GM12865 (cell line): ENCODE results near the gene NDUFS3.

ENCODE experiments used
- DNase-seq: peaks from one replicate; pipeline ENCODE4 v3.0.0; 2010; ENCODE audit warnings: low read depth
- H3K4me3 ChIP-seq: 2 replicates; pipeline ENCODE4 v1.5.1; 2011; ENCODE audit warnings: mild to moderate bottlenecking, low read depth, low read length, control low read depth
- TF ChIP-seq, protein P1 (sequence below): IDR thresholded peaks from 2 replicates; pipeline ENCODE4 v1.5.1; 2011; ENCODE audit warnings: low read length, control low read depth, low read depth, inconsistent platforms; ENCODE audit not compliant: insufficient read depth; ENCODE audit errors: missing control alignments

The NDUFS3 gene

DNA sequence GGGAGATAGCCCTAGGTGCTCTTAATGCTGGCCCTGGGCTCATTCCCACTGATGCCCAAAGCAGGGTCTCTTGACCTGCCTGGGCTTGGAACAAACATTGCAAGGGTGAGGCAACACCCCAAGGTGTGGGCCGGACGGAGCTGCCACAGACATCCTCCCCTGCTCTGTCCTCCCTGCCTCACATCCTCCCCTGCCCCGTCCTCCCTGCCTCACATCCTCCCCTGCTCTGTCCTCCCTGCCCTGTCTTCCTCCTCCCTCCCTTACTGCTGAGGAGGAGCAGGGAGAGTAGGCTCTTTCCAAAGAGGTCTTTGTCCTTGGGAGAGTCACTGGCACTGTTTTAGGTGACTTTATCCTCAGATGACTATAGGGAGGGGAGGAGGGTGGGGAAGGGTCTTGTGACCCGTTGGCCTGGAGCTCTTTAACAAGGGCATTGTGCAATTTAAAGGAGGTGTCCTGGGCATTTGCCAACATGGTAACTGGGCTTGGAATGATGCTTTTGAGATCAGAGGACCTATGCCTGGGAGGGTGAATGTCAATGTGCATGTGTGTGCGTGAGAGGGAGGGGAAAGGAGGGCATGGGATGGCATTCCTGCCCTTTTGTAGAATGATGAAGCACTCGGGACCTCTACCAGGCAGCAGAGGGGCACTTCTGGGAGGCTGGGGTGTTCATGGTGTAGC is 8.3 kb downstream of the NDUFS3 start:
- DNase-seq, result no peak
- TF ChIP-seq, protein P1, sequence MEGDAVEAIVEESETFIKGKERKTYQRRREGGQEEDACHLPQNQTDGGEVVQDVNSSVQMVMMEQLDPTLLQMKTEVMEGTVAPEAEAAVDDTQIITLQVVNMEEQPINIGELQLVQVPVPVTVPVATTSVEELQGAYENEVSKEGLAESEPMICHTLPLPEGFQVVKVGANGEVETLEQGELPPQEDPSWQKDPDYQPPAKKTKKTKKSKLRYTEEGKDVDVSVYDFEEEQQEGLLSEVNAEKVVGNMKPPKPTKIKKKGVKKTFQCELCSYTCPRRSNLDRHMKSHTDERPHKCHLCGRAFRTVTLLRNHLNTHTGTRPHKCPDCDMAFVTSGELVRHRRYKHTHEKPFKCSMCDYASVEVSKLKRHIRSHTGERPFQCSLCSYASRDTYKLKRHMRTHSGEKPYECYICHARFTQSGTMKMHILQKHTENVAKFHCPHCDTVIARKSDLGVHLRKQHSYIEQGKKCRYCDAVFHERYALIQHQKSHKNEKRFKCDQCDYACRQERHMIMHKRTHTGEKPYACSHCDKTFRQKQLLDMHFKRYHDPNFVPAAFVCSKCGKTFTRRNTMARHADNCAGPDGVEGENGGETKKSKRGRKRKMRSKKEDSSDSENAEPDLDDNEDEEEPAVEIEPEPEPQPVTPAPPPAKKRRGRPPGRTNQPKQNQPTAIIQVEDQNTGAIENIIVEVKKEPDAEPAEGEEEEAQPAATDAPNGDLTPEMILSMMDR, result no peak
- no peak overlapping the region for H3K4me3 ChIP-seq

DNA sequence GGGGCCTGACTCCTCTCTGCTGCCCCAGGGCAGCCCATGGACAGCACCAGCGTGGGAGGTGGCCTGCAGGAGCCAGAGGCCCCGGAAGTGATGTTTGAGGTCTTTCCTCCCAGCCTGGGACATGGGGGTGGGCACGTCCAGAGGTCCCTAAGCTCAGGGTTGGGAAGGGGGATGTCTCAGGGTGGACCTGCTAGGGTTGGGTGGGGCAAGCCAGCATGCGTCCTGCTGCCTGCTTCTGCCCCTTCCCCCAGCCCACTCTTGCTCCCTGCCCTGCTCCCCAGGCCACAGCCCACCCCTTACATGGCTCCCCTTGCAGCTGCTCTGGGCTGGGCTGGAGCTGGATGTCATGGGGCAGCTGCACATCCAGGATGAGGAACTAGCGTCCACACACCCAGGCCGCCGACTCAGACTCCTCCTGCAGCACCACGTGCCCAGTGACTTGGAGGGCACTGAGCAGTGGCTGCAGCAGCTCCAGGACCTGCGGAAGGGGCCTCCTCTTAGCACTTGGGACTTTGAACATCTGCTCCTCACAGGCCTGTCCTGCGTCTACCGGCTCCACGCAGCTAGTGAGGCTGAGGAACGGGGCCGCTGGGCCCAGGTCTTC is 9.0 kb downstream of the NDUFS3 start:
- TF ChIP-seq, protein P1, result no peak
- no peak overlapping the region for H3K4me3 ChIP-seq
- no peak for DNase-seq

DNA sequence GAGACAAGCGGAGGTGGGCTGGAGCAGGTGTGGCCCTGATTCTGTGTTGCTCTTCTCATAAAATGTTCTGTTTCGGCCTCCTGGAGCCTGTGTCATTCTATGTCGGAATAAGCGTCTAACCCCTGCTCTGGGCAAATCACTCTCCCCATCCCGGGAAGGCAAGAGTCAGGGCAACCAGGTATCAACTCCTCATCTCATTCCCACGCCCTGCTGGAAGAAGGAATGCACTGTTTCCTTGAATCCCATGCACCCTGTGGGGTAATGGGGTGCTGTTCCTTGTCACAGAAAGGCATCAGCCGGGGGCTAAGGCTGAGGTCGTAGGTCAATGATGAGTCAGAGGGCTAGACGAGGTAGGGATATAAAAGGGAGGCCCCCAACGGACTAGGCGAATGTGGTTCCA is 10.2 kb downstream of the NDUFS3 start:
- TF ChIP-seq, protein P1, result no peak
- H3K4me3 ChIP-seq, result no peak overlapping the region

DNA sequence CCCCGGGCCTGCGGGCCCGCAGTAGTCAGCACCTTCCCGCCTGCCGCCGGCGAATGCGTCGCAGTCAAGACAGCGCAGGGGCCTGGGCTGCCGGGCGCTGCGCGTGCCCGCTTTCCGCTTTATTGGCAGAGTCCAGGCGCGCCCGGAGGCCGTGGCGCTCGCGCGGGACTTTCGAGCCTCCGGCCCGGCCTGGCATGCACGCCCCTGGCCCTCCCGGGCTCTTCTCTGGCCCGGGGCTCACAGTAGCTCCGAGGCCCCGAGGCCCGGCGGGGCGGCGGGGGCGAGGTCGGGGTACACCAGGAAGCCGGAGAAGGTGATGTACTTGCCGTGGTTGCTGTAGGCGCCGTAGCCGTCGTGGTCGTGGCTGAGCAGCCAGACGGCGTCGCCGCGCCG is 10.7 kb downstream of the NDUFS3 start:
- TF ChIP-seq, protein P1, result no peak
- no peak overlapping the region for H3K4me3 ChIP-seq

More for the DNA sequence above, 10.2 kb downstream of the NDUFS3 start:
- no peak for DNase-seq

DNA sequence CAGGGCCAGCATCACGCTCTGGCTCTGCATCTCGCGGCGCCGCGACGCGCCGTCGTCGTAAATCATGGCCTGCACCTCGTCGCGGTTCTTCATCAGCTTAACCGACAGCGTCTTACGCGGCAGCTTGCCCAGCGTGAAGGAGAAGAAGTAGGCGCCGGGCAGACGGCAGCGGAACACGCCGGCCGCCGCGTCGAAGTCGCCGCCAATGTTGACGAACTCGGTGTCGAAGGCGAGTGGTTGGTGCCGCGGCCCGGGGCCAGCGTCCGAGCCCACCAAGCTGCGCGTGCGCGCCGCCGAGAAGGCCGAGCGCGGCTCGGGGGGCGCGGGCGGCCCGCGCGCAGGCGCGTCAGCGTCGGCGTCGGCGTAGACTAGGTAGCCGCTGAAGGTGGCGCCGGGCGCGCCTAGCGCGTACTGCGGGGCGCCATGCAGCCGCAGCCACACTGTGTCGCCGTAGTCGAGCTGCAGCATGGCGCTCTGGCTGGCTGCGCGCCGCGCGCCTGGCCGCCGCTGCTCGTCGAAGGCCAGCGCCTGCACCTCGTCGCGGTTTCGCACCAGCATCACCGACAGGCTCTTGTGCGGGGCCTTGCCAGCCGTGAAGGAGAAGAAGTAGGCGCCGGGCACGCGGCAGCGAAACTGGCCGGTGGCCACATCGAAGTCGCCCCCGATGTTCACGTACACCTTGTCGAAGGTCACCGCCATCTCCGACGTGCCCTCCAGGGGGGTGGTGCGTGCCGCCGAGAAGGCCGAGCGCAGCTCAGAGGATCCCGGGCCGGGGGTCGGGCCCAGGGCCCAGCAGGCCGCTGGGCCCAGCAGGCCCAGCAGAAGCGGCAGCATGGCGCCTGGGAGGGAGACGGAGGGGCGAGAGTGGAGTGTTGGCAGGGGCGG is 11.3 kb downstream of the NDUFS3 start:
- TF ChIP-seq, protein P1, result no peak
- no peak for DNase-seq
- no peak overlapping the region for H3K4me3 ChIP-seq

More for the DNA sequence above, 10.7 kb downstream of the NDUFS3 start:
- DNase-seq, result no peak

DNA sequence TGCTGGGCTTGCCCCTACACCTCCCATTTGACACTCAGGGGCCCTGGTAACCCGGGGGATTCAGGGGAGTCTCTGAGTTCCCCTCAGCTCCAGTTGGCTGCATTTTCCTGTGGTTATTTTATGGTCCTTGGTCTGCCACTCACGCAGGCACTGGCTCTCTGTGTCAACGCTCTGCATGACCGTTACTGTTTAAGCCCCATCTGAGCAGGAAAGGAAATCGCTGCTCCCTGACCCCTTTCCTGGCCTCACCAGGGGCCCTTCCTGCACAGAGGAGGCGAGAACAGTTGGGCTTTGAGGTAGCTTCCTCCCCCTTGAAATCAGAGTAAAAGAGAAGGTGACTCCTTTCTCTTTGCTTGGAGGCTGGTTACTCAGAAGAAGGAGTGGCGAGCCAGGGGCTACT is 12.9 kb downstream of the NDUFS3 start:
- TF ChIP-seq, protein P1, result no peak
- H3K4me3 ChIP-seq, result no peak overlapping the region
- no peak for DNase-seq
